A549 (cell line): ENCODE data around the gene MBNL2. TPM values are rescaled to one million over a fixed set of nuclear protein-coding genes. Genes with fewer than 3 reads are reported as not detected.

Experiments
- ATAC-seq, 2 experiments: fragments of 200-7000 bp in 1 of 2; fragments of >200 bp in 1 of 2; cut with Nextera tagmentation in 1 of 2; cut with Tn5 transposase in 1 of 2; 3 replicates each; pipeline versions ENCODE4 v1.8.0 to v1.9.1; 2018 to 2020; ENCODE audit warnings: mild to moderate bottlenecking in 1 of 2, moderate library complexity in 1 of 2
- CTCF ChIA-PET: fragments of 300-600 bp; sonication (Branson Sonifier 250); formaldehyde crosslinking; extraction: SDS; loops from one replicate; lab custom pipeline; 2021; ENCODE audit warnings: antibody characterized with exemption, inconsistent platforms; lab: Yijun Ruan, JAX
- POLR2A ChIA-PET: fragments of 350-600 bp; formaldehyde crosslinking; extraction: SDS; loops from one replicate; lab custom pipeline; 2021; ENCODE audit warnings: antibody characterized with exemption, inconsistent platforms; lab: Yijun Ruan, JAX
- DNase-seq, 2 experiments: peaks; one replicate each; pipeline versions ENCODE4 v3.0.0 to v3.0.0-alpha.2; 2011 to 2016; ENCODE audit warnings: low read depth in 1 of 2, low spot score in 1 of 2
- FAIRE-seq: peaks from 2 replicates; lab custom pipeline; 2011; peaks lifted over from hg19 to GRCh38; lab: Jason Lieb, UNC
- H3K27ac ChIP-seq, 2 experiments: fragments of >200 bp; sonication (Bioruptor Twin); formaldehyde crosslinking; 3 replicates each; pipeline ENCODE4 v1.5.1; 2016 to 2017
- H3K4me1 ChIP-seq: fragments of >200 bp; sonication (Bioruptor Twin); formaldehyde crosslinking; 3 replicates; pipeline ENCODE4 v1.6.1; 2016
- H3K4me2 ChIP-seq: fragments of >200 bp; sonication (Bioruptor Twin); formaldehyde crosslinking; 3 replicates; pipeline ENCODE4 v1.6.1; 2016
- H3K4me3 ChIP-seq: fragments of >200 bp; sonication (Bioruptor Twin); formaldehyde crosslinking; 3 replicates; pipeline ENCODE4 v1.5.1; 2016
- H3K9me3 ChIP-seq: fragments of >200 bp; sonication (Bioruptor Twin); formaldehyde crosslinking; 3 replicates; pipeline ENCODE4 v1.6.1; 2016
- BHLHE40 ChIP-seq: IDR thresholded peaks from 2 replicates; pipeline ENCODE4 v1.6.1; 2012; ENCODE audit warnings: low read depth, low read length, inconsistent platforms
- CBX2 ChIP-seq: fragments of 200-600 bp; sonication (generic); IDR thresholded peaks from 2 replicates; pipeline ENCODE4 v1.6.1; 2016; ENCODE audit warnings: low read depth, mild to moderate bottlenecking, borderline replicate concordance
- E2F6 ChIP-seq: IDR thresholded peaks from 2 replicates; pipeline ENCODE4 v1.6.1; 2012; ENCODE audit warnings: low read depth, borderline replicate concordance
- EHMT2 ChIP-seq: fragments of 200-600 bp; sonication (generic); IDR thresholded peaks from 2 replicates; pipeline ENCODE4 v1.6.1; 2016; ENCODE audit warnings: antibody characterized with exemption, low read depth, mild to moderate bottlenecking, moderate library complexity
- EP300 ChIP-seq, 2 experiments: fragments of >200 bp; sonication (Bioruptor Twin); formaldehyde crosslinking; IDR thresholded peaks; 2 replicates in 1 of 2; 3 replicates in 1 of 2; pipeline ENCODE4 v1.6.1; 2016 to 2017
- GATA3 ChIP-seq: IDR thresholded peaks from 2 replicates; pipeline ENCODE4 v1.6.1; 2012; ENCODE audit warnings: borderline replicate concordance
- HDAC2 ChIP-seq: fragments of 200-600 bp; sonication (generic); IDR thresholded peaks from 2 replicates; pipeline ENCODE4 v1.6.1; 2016
- HES2 ChIP-seq: fragments of >200 bp; sonication (Bioruptor Twin); formaldehyde crosslinking; IDR thresholded peaks from 2 replicates; pipeline ENCODE4 v1.6.1; 2016
- HEYL ChIP-seq: fragments of 250-450 bp; sonication (Bioruptor Pico); IDR thresholded peaks from 2 replicates; pipeline ENCODE4 v1.8.0; 2021; ENCODE audit warnings: mild to moderate bottlenecking, moderate library complexity
- HMGXB4 ChIP-seq: fragments of 250-450 bp; sonication (Bioruptor Pico); IDR thresholded peaks from 2 replicates; pipeline ENCODE4 v1.5.0; 2021; ENCODE audit warnings: mild to moderate bottlenecking, moderate library complexity, borderline replicate concordance
- HOXA7 ChIP-seq: fragments of 250-450 bp; sonication (Bioruptor Pico); IDR thresholded peaks from 2 replicates; pipeline ENCODE4 v1.5.0; 2020; ENCODE audit warnings: mild to moderate bottlenecking, moderate library complexity
- JUN ChIP-seq, 2 experiments: fragments of >200 bp; sonication (Bioruptor Twin); formaldehyde crosslinking; IDR thresholded peaks; 2 replicates in 1 of 2; 3 replicates in 1 of 2; pipeline ENCODE4 v1.6.1; 2016 to 2017
- KDM1A ChIP-seq: fragments of 200-600 bp; sonication (generic); IDR thresholded peaks from 2 replicates; pipeline ENCODE4 v1.6.1; 2016; ENCODE audit warnings: low read depth, mild to moderate bottlenecking
- KDM5A ChIP-seq: fragments of 200-600 bp; sonication (generic); IDR thresholded peaks from 2 replicates; pipeline ENCODE4 v1.6.1; 2016; ENCODE audit warnings: antibody characterized with exemption, mild to moderate bottlenecking
- MAX ChIP-seq: IDR thresholded peaks from 2 replicates; pipeline ENCODE4 v1.6.1; 2012
- MAZ ChIP-seq: fragments of 150-350 bp; IDR thresholded peaks from 2 replicates; pipeline ENCODE4 v1.6.1; 2014; ENCODE audit warnings: antibody characterized with exemption, low read depth, low read length, borderline replicate concordance
- NFE2L2 ChIP-seq: fragments of 150-350 bp; conservative IDR thresholded peaks from 2 replicates; pipeline ENCODE4 v1.6.1; 2014; ENCODE audit warnings: low read length
- NPAS2 ChIP-seq: fragments of 250-450 bp; sonication (Bioruptor Pico); IDR thresholded peaks from 2 replicates; pipeline ENCODE4 v1.8.0; 2022; ENCODE audit warnings: mild to moderate bottlenecking, moderate library complexity, borderline replicate concordance
- NR3C1 ChIP-seq: fragments of >200 bp; sonication (Bioruptor Twin); formaldehyde crosslinking; IDR thresholded peaks from 3 replicates; pipeline ENCODE4 v1.6.1; 2017
- PHF8 ChIP-seq: fragments of 200-600 bp; sonication (generic); IDR thresholded peaks from 2 replicates; pipeline ENCODE4 v1.6.1; 2016; ENCODE audit warnings: low read depth, mild to moderate bottlenecking, antibody characterized with exemption, moderate library complexity, borderline replicate concordance
- RAD21 ChIP-seq, 2 experiments: fragments of >200 bp in 1 of 2; sonication (Bioruptor Twin) in 1 of 2; formaldehyde crosslinking in 1 of 2; IDR thresholded peaks in 1 of 2; conservative IDR thresholded peaks in 1 of 2; 2 replicates in 1 of 2; 3 replicates in 1 of 2; pipeline ENCODE4 v1.6.1; 2012 to 2018; ENCODE audit warnings: inconsistent platforms in 1 of 2
- REST ChIP-seq: fragments of 200-600 bp; sonication (generic); IDR thresholded peaks from 2 replicates; pipeline ENCODE4 v1.6.1; 2016; ENCODE audit warnings: antibody characterized with exemption, mild to moderate bottlenecking, moderate library complexity
- RFX5 ChIP-seq: fragments of 450-650 bp; IDR thresholded peaks from 2 replicates; pipeline ENCODE4 v1.7.1; 2014; ENCODE audit warnings: antibody characterized with exemption, mild to moderate bottlenecking, moderate library complexity
- SMC3 ChIP-seq: fragments of >200 bp; sonication (Bioruptor Twin); formaldehyde crosslinking; IDR thresholded peaks from 3 replicates; pipeline ENCODE4 v1.6.1; 2018; ENCODE audit warnings: inconsistent platforms
- SREBF2 ChIP-seq: fragments of 450-650 bp; IDR thresholded peaks from 2 replicates; pipeline ENCODE4 v1.6.1; 2014; ENCODE audit warnings: mild to moderate bottlenecking, moderate library complexity
- TFCP2L1 ChIP-seq: fragments of 250-450 bp; sonication (Bioruptor Pico); IDR thresholded peaks from 2 replicates; pipeline ENCODE4 v1.5.0; 2021; ENCODE audit warnings: mild to moderate bottlenecking
- USF2 ChIP-seq: fragments of 450-650 bp; IDR thresholded peaks from 2 replicates; pipeline ENCODE4 v1.6.1; 2014; ENCODE audit warnings: antibody characterized with exemption
- ZC3H11A ChIP-seq: fragments of 450-650 bp; IDR thresholded peaks from 2 replicates; pipeline ENCODE4 v1.6.1; 2014; ENCODE audit warnings: antibody characterized with exemption, mild to moderate bottlenecking
- ZFP36 ChIP-seq: fragments of 450-650 bp; IDR thresholded peaks from 2 replicates; pipeline ENCODE4 v1.6.1; 2014; ENCODE audit warnings: borderline replicate concordance; ENCODE audit not compliant: partially characterized antibody
- ZSCAN20 ChIP-seq: fragments of 250-450 bp; sonication (Bioruptor Pico); IDR thresholded peaks from 2 replicates; pipeline ENCODE4 v1.8.0; 2022; ENCODE audit warnings: mild to moderate bottlenecking, moderate library complexity
- WGBS: methylation state at CpG from one replicate; pipeline ENCODE4 v1.1.6; 2017; ENCODE audit errors: missing lambda C conversion rate; 5-methylcytosine and 5-hydroxymethylcytosine counted together
- polyA plus RNA-seq, 4 experiments: library from polyadenylated mRNA; depleted of rRNA in 3 of 4; stranded (reverse); fragments of >200 nt; fragmentation: RNase III in 1 of 4; extraction: RNeasy Plus Mini Kit Qiagen cat#74134 plus additional on column Dnase treatment in 1 of 4; gene quantifications; 2 replicates in 3 of 4; 3 replicates in 1 of 4; pipeline ENCODE4 v1.2.3, GENCODE V29; 2011 to 2017

The MBNL2 gene
- polyA plus RNA-seq, 2 of the 4 experiments (the other 2 are of a cell fraction) = 18.7 to 20.6 TPM

GRCh38 chr13:97273341-97273831, 51.3 kb downstream of the MBNL2 start:
- FAIRE-seq = no peak
- no peak overlapping the region for H3K4me3 ChIP-seq
- no peak for DNase-seq
- WGBS = 95% methylated on average over 5 of the region's 5 CpGs
- H3K27ac ChIP-seq = peak overlapping the region; percentile 80 to 95
- H3K9me3 ChIP-seq = no peaks in the 10 kb centered on the region
- H3K4me2 ChIP-seq = peak overlapping the region; percentile 71
- ChIA-PET POLR2A (no interaction called here), CTCF (interaction anchor here (0.9 to 2.1 kb wide), 3 partner anchors 9 to 164 kb away, joined by 3 to 7 read pairs (median 4); no protein-coding TSS in a partner anchor)
- peaks cover 65% of the 10 kb centered on the region for H3K4me1 ChIP-seq
- TF ChIP-seq HEYL = no peak
- TF ChIP-seq ZC3H11A = no peak
- no peak for TF ChIP-seq HMGXB4 (CRISPR knock-in tag)
- no peak for TF ChIP-seq PHF8
- no peak for TF ChIP-seq RAD21 (conservative IDR thresholded peaks at IDR 0.05 in 1 of 2, IDR thresholded peaks at IDR 0.05 in 1 of 2)
- TF ChIP-seq E2F6 = no peak
- TF ChIP-seq ZSCAN20 (CRISPR knock-in tag) = no peak
- TF ChIP-seq TFCP2L1 (CRISPR knock-in tag) = no peak
- no peak for TF ChIP-seq NPAS2
- TF ChIP-seq NFE2L2 = no peak
- TF ChIP-seq RFX5 = no peak
- TF ChIP-seq HES2 = no peak
- no peak for TF ChIP-seq GATA3
- TF ChIP-seq HDAC2 = no peak
- no peak for ATAC-seq

- FAIRE-seq = no peak
- H3K9me3 ChIP-seq = no peaks in the 10 kb centered on the region
- POLR2A ChIA-PET = no interaction called here
- DNase-seq = peak in 1 of 2 experiments; percentile 50
- CTCF ChIA-PET = interaction anchor here (0.6 to 1.1 kb wide), 3 partner anchors 17 to 68 kb away, joined by 3 read pairs; no protein-coding TSS in a partner anchor
- H3K4me1 ChIP-seq = peaks cover 71% of the 10 kb centered on the region
- peak overlapping the region; percentile 80 to 95 for H3K27ac ChIP-seq
- H3K4me2 ChIP-seq = peak overlapping the region; percentile 71
- peak; percentile 75 to 80 for ATAC-seq
- 3% methylated on average over 7 of the region's 7 CpGs for WGBS
- no peak overlapping the region for H3K4me3 ChIP-seq
- TF ChIP-seq EHMT2 = no peak
- no peak for TF ChIP-seq REST
- no peak for TF ChIP-seq SMC3
- TF ChIP-seq JUN (IDR thresholded peaks at IDR 0.05) = peak in 1 of 2 experiments; percentile 33; a peak in 1 of 5 replicates
- no peak for TF ChIP-seq CBX2
- no peak for TF ChIP-seq KDM1A
- TF ChIP-seq NR3C1 = no peak
- TF ChIP-seq ZSCAN20 (CRISPR knock-in tag) = no peak
- no peak for TF ChIP-seq KDM5A
- no peak for TF ChIP-seq RFX5
- no peak for TF ChIP-seq BHLHE40
- TF ChIP-seq GATA3 = peak; percentile 31
- TF ChIP-seq ZFP36 = no peak
- no peak for TF ChIP-seq SREBF2
- no peak for TF ChIP-seq MAX
- no peak for TF ChIP-seq USF2
- no peak for TF ChIP-seq HOXA7 (CRISPR knock-in tag)
- TF ChIP-seq EP300 (IDR thresholded peaks at IDR 0.05) = 0 out of 5 replicates have a peak, but pooled peaks of 1 of the 2 experiments have one; percentile 12
- no peak for TF ChIP-seq MAZ
- TF ChIP-seq PHF8 = no peak
These were observed 52.9 kb downstream of the MBNL2 start for GRCh38 chr13:97274829-97275649.
